ENCODE results near the gene CTPS1.

Gene CTPS1

GRCh38 chr1:40966417-40966816, 13.1 kb upstream of the CTPS1 start:
- no peak for DNase-seq

- no peak for DNase-seq
Observed at GRCh38 chr1:40969445-40969844, 10.1 kb upstream of the CTPS1 start.

- no peak for DNase-seq
Observed at GRCh38 chr1:40971966-40972365, 7.5 kb upstream of the CTPS1 start.

GRCh38 chr1:40973912-40974311, 5.6 kb upstream of the CTPS1 start:
- no peak for DNase-seq

- no peak for DNase-seq
Observed at GRCh38 chr1:40974945-40975344, 4.6 kb upstream of the CTPS1 start.

- DNase-seq: peak; percentile 89
Observed at GRCh38 chr1:40976952-40977690, 2.4 kb upstream of the CTPS1 start.

- DNase-seq: peak; percentile 68
Observed at GRCh38 chr1:40977716-40978115, 1.8 kb upstream of the CTPS1 start.

- no peak for DNase-seq
Observed at GRCh38 chr1:40978886-40979240, 633 bp upstream of the CTPS1 start.

GRCh38 chr1:40980068-40980452, 564 bp downstream of the CTPS1 start:
- no peak for DNase-seq

- no peak for DNase-seq
Observed at GRCh38 chr1:40980453-40981121, 1.1 kb downstream of the CTPS1 start.

- no peak for DNase-seq
Observed at GRCh38 chr1:40981691-40982448, 2.4 kb downstream of the CTPS1 start.

GRCh38 chr1:40982721-40983120, 3.2 kb downstream of the CTPS1 start:
- DNase-seq: no peak

GRCh38 chr1:40983286-40983685, 3.8 kb downstream of the CTPS1 start:
- no peak for DNase-seq

GRCh38 chr1:40984066-40984465, 4.6 kb downstream of the CTPS1 start:
- DNase-seq: no peak

GRCh38 chr1:40984531-40984930, 5.0 kb downstream of the CTPS1 start:
- DNase-seq: no peak

- no peak for DNase-seq
Observed at GRCh38 chr1:40985161-40985560, 5.7 kb downstream of the CTPS1 start.

GRCh38 chr1:40985875-40986274, 6.4 kb downstream of the CTPS1 start:
- no peak for DNase-seq

- no peak for DNase-seq
Observed at GRCh38 chr1:40986328-40986783, 6.9 kb downstream of the CTPS1 start.

GRCh38 chr1:40986956-40987355, 7.5 kb downstream of the CTPS1 start:
- DNase-seq: no peak

- no peak for DNase-seq
Observed at GRCh38 chr1:40987439-40988276, 8.2 kb downstream of the CTPS1 start.

- no peak for DNase-seq
Observed at GRCh38 chr1:40988280-40988679, 8.8 kb downstream of the CTPS1 start.

- no peak for DNase-seq
Observed at GRCh38 chr1:40989066-40989465, 9.6 kb downstream of the CTPS1 start.

- no peak for DNase-seq
Observed at GRCh38 chr1:40997096-40997495, 17.6 kb downstream of the CTPS1 start.

Data from fibroblast of skin of scalp (primary cell).